ENCODE measurements around the gene RASSF1. TPM values are rescaled to one million over a fixed set of nuclear protein-coding genes. Genes with fewer than 3 reads are reported as not detected.
A peak's percentile ranks its signal among the peaks of the same experiment; 100 is the strongest.

Gene RASSF1
- total and polyA plus RNA-seq, 2 of the 13 experiments (the other 11 are each of a cell fraction or from before 2014, with no cell fraction given), result 10.2 to 27.5 TPM

DNA sequence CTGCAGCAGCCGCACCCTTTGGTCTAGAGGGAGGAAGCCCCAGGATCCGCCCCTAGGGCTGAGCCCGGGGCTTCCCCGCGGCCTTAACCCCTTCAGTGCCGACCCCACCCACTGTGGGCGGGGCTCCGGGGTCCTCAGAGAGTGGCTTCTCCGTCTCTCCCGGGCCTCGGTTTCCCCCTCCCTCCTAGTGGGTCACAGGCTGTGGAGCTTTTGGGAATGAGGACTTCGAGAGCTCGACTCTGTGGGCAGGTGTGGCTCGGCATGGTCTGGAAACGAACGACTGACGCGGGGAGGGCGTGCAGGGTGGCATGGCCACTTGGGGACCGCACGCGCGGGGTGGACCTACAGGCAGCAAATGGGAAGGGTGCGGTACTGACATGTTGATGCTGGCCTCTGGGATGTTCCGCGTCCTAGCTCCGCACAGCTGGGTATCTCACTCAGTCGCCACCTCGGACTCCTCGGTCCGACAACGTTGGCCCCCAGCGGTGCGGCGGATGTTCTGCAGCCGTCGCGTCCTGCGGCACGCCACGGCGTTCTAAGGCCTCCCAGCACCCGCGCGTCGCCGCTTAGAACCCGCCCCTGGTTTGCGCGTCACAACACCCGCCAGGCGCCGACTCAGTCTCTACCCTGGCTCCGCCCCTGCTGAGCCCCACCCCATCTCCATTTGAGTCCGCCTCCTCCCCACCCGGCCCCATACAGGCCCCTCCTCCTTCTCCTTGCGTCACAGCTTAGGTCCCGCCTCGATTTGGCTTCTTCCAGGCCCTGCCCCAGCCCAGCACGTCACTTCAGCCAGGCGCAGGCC, 41.6 kb downstream of the RASSF1 start, which contains the start of the genes HYAL3 and NAA80 (continued):
- TF ChIP-seq EZH2 (conservative IDR thresholded peaks at IDR 0.05; ENCODE audit: low read depth, low read length) (no peak), ATF7-NPFF (CRISPR knock-in tag; IDR thresholded peaks at IDR 0.05; ENCODE audit: low read depth) (peak; percentile 52; the same call in 1 of the 2 replicates), ZNF224 (CRISPR knock-in tag; IDR thresholded peaks at IDR 0.05) (no peak), ZC3H4 (CRISPR knock-in tag; IDR thresholded peaks at IDR 0.05; ENCODE audit: borderline replicate concordance) (no peak; the same call in 1 of the 2 replicates), MYC (CRISPR knock-in tag; IDR thresholded peaks at IDR 0.05; ENCODE audit: borderline replicate concordance) (peak; percentile 75), JUN (CRISPR knock-in tag; IDR thresholded peaks at IDR 0.05) (no peak), MEIS1 (CRISPR knock-in tag; IDR thresholded peaks at IDR 0.05; ENCODE audit: borderline replicate concordance) (peak; percentile 76; the same call in 1 of the 2 replicates), TMF1 (CRISPR knock-in tag; IDR thresholded peaks at IDR 0.05; ENCODE audit: low read depth) (0 out of 2 replicates have a peak, but pooled peaks have one; percentile 8), ZSCAN31 (CRISPR knock-in tag; IDR thresholded peaks at IDR 0.05; ENCODE audit: low read depth) (peak; percentile 94), CCDC6 (CRISPR knock-in tag; IDR thresholded peaks at IDR 0.05) (peak; percentile 93; the same call in 1 of the 2 replicates), ZNF382 (CRISPR knock-in tag; IDR thresholded peaks at IDR 0.05; ENCODE audit: borderline replicate concordance) (no peak), IRF2 (CRISPR knock-in tag; IDR thresholded peaks at IDR 0.05) (no peak), ZNF558 (CRISPR knock-in tag; IDR thresholded peaks at IDR 0.05; ENCODE audit: borderline replicate concordance) (peak; percentile 73; the same call in 1 of the 2 replicates), ZNF44 (CRISPR knock-in tag; IDR thresholded peaks at IDR 0.05) (peak; percentile 54; the same call in 1 of the 2 replicates), NONO (IDR thresholded peaks at IDR 0.05) (no peak), NONO (CRISPR knock-in tag; conservative IDR thresholded peaks at IDR 0.05) (peak; percentile 75; the same call in 1 of the 2 replicates), ZMAT3 (CRISPR knock-in tag; conservative IDR thresholded peaks at IDR 0.05) (0 out of 2 replicates have a peak, but pooled peaks have one; percentile 55), KMT2B (CRISPR knock-in tag; IDR thresholded peaks at IDR 0.05) (peak; percentile 65; the same call in 1 of the 2 replicates), ZNF891 (CRISPR knock-in tag; IDR thresholded peaks at IDR 0.05) (peak; percentile 66; the same call in 1 of the 2 replicates), ZFP90 (CRISPR knock-in tag; IDR thresholded peaks at IDR 0.05; ENCODE audit: borderline replicate concordance) (peak; percentile 50; the same call in 1 of the 2 replicates), NFKBIZ (CRISPR knock-in tag; IDR thresholded peaks at IDR 0.05) (no peak), ZBTB7B (CRISPR knock-in tag; IDR thresholded peaks at IDR 0.05) (peak; percentile 35; the same call in 1 of the 2 replicates), ZMYM4 (CRISPR knock-in tag; IDR thresholded peaks at IDR 0.05) (no peak; the same call in 1 of the 2 replicates), ZNF670 (CRISPR knock-in tag; IDR thresholded peaks at IDR 0.05; ENCODE audit: borderline replicate concordance) (0 out of 2 replicates have a peak, but pooled peaks have one; percentile 37), CEBPB (IDR thresholded peaks at IDR 0.05; ENCODE audit: borderline replicate concordance, low read depth, low read length) (peak; percentile 74), ZFP37 (CRISPR knock-in tag; IDR thresholded peaks at IDR 0.05; ENCODE audit: borderline replicate concordance) (peak; percentile 23; the same call in 1 of the 2 replicates), MXI1 (IDR thresholded peaks at IDR 0.05; ENCODE audit: borderline replicate concordance, low read depth, low read length) (peak; percentile 74; the same call in 1 of the 3 replicates), KAT8 (CRISPR knock-in tag; IDR thresholded peaks at IDR 0.05) (peak; percentile 32; the same call in 1 of the 2 replicates), ZNF460 (CRISPR knock-in tag; IDR thresholded peaks at IDR 0.05; ENCODE audit: borderline replicate concordance) (peak; percentile 31; the same call in 1 of the 2 replicates)
- TF ChIP-seq, protein P1, sequence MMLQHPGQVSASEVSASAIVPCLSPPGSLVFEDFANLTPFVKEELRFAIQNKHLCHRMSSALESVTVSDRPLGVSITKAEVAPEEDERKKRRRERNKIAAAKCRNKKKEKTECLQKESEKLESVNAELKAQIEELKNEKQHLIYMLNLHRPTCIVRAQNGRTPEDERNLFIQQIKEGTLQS (CRISPR knock-in tag; IDR thresholded peaks at IDR 0.05), result no peak
- TF ChIP-seq, protein P2, sequence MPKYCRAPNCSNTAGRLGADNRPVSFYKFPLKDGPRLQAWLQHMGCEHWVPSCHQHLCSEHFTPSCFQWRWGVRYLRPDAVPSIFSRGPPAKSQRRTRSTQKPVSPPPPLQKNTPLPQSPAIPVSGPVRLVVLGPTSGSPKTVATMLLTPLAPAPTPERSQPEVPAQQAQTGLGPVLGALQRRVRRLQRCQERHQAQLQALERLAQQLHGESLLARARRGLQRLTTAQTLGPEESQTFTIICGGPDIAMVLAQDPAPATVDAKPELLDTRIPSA (CRISPR knock-in tag; IDR thresholded peaks at IDR 0.05; ENCODE audit: borderline replicate concordance), result 0 out of 2 replicates have a peak, but pooled peaks have one; percentile 52
